Epidermal melanocyte (primary cell): ENCODE measurements around the gene IFITM2.

Source experiments
- DNase-seq: peaks from one replicate; pipeline ENCODE4 v3.0.0; 2011; ENCODE audit warnings: low spot score; ENCODE audit not compliant: insufficient read length

The IFITM2 gene

DNA sequence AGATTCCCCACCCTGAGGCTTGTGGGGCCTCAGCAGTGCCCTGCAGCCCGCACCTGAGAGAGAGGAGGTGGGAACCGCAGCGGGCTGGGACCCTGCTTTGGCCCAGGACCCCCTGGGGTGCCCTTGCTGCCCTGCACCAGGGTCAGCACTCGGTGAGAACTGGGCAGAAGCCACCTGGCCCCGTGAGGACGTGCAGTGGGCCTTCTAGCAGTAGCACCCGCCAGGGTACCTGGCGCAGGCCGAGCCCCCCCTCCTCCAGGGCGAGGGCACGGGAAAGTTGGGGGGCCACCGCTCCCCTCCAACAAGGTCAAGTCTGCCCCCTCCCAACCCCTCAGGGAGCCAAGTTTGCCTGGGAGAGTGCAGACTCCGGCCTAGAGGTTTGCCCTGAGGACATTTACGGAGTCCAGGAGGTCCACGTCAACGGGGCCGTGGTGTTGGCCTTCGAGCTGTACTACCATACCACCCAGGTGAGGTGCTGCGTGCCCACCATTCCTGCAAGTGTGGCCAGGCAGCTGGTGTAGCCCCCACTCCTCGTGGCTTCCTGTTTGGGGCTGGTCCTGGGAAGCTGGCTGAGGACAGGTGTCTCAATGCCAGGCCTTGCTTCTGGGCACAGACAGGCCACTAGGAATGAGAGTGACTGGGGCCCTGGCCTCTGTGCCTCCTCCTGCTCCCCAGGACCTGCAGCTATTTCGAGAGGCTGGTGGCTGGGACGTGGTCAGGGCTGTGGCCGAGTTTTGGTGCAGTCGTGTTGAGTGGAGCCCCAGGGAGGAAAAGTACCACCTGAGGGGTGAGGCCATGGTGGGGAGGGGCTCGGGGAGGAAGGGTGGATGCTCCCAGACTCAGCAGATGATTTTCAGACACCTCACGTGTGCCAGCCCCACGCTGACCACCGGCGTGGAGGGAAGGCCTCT lies 15.2 kb upstream of the IFITM2 start:
- DNase-seq = no peak

DNA sequence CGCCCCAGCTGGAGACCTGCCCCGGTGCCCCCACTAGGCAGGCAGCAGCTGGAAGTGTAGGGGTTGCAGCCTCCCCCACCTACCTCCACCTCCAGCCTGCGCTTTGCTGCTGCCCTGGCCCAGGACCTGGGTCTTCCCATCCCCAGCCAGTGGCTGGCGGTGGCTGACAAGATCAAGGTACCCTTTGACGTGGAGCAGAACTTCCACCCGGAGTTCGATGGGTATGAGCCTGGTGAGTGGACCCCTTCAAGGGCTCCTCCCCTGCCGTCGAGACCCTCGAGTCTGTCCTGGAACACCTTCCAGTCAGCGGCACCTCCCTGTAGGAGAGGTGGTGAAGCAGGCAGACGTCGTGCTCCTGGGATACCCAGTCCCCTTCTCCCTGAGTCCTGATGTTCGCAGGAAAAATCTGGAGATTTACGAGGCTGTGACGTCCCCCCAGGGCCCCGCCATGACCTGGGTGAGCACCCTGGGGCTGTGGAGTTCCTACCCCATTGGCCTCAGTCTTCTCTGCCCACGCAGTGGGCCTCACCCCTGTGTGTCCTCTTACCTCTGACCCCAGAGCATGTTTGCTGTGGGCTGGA lies 14.3 kb upstream of the IFITM2 start:
- DNase-seq = no peak

DNA sequence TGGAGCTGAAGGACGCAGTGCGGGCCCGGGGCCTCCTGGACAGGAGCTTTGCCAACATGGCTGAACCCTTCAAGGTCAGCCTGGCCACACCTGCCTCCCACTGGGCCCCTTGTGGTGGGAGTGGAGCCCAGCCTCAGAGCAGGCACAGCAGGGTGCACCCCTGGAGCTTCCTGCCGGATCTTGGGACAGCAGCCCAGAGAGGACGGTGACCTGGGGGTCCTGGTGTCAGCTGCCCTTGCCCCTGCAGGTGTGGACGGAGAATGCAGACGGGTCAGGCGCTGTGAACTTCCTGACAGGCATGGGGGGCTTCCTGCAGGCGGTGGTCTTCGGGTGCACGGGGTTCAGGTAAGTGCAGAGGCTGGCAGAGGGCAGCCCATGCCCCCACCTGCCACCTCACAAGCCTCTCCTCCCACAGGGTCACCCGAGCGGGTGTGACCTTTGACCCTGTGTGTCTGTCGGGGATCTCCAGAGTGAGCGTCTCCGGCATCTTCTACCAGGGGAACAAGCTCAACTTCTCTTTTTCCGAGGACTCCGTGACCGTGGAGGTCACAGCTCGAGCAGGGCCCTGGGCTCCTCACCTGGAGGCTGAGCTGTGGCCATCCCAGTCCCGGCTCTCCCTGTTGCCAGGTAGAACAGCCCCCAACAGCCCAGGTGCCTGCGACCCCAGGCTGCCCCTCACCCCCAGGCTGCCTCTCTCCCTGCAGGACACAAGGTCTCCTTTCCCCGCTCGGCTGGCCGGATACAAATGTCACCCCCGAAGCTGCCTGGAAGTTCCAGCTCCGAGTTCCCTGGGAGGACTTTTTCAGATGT lies 13.6 kb upstream of the IFITM2 start:
- DNase-seq = no peak

DNA sequence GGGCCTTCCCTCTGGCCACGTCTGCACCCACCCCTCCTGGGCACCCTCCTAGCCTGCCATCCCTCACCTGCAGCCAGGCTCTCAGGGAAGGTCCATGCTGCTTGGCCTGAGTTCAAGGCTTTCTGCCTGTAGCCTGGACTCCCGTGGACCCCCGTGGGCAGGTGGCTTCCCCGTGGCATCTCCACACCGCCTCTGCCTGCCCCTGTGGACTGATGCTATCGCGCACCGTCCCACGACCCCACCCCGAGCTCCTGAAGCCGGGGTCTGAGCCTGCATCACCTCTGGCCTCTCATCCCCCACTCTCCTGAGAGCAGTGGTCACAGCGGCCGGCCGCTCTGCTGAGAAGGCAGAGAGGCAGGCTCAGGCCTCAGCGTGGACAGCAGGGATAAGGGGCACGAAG lies 12.8 kb upstream of the IFITM2 start:
- no peak for DNase-seq

DNA sequence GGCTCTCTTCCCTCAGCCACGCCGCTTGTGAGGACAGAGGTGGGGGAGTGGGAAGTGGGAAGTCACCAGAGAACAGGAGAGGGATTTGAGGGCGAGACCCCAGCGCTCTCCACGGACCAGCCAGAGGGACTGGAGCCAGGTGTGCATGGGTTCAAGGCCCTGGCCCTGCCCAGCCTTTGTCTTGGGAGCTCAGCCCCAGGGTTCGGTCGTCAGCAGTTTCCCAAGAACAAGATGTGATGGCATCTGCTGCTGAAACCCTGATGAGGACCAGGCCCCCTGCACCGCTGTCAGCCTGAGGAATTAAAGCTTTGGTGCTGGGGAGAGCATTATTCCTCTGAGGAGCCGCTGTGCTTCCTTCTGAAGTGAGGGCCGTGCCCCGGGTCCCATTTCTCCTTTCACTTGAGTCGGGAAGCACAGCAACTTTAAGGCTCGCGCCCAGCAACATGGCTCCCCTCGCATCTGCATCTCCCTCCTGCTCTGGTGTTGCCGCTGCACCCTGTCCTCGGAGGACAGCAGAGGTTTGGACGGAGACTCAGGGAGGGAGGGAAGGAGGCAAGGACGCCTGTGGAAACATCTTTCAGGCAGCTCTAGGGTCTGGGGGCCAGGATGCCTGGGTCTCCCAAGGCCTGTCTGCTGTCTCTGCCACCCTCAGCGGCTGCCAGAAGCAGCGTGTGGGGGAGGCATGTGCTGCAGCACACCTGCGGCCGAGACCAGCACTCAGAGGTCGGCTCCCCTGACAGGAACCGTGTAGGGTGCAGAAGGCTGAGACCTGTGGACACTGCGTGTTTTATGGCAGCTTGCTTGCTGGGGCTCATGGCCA lies 12.1 kb upstream of the IFITM2 start:
- DNase-seq = no peak

DNA sequence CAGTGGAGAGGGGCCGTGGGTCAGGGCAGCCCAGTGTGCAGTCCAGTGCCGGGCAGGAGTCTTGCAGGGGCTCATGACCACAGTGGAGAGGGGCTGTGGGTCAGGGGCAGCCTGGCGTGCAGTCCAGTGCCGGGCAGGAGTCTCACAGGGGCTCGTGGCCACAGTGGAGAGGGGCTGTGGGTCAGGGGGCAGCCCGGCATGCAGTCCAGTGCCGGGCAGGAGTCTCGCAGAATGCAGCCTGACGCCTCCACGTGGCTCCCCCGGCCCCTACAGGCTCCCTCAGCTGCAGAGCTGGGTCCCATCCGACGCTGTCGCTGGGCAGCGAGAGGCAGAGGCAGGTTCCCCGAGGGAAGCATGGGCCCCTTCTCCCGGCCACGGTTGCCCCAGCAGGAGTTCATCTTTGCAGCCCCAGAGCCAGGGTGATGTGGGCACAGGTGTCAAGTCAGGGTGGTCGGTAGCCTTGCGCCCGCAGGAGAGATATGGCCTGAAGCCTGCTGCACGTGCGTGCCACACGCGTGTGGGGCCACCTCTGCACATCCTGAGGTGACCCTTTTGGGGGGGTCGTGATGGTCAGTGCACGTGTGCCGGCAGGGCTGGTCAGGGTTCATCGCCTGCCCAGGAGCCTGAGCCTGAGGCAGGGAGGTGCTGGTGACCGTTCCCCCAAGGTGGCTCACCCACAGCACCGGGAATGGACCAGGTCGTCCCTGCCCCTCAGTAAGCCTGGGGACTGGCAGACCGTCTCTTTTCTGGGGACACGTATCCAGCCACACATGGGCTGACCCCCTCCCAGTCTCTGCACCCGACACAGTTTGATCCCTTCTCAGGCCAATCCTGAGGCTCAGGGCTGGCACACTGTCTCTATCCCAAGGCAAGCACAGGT lies 11.2 kb upstream of the IFITM2 start:
- no peak for DNase-seq

DNA sequence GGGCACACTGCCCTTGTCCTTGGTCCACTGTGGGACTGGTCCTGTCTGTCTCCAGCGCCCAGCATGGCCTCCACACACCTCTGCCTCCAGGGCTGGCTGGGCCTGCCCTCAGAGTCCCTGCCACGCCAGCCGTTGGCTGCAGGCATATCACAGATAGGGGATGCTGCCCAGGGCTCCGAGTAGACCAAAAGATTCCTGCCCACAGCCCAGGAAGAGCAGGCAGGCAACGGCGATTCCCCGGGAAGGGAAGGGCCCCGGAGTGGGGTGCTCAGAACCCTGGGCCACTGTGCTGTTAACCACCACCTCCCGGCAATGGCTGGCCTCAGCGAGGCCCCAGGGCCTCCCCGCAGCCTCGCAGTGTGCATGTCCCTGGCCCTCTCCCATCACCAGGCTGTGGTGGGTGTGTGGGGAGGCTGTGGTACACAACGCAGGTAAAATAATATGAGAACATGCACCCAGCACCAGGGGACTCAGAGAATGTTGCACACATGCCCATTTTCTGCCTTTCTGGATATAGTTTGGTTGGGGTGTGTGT lies 10.5 kb upstream of the IFITM2 start:
- DNase-seq = no peak

DNA sequence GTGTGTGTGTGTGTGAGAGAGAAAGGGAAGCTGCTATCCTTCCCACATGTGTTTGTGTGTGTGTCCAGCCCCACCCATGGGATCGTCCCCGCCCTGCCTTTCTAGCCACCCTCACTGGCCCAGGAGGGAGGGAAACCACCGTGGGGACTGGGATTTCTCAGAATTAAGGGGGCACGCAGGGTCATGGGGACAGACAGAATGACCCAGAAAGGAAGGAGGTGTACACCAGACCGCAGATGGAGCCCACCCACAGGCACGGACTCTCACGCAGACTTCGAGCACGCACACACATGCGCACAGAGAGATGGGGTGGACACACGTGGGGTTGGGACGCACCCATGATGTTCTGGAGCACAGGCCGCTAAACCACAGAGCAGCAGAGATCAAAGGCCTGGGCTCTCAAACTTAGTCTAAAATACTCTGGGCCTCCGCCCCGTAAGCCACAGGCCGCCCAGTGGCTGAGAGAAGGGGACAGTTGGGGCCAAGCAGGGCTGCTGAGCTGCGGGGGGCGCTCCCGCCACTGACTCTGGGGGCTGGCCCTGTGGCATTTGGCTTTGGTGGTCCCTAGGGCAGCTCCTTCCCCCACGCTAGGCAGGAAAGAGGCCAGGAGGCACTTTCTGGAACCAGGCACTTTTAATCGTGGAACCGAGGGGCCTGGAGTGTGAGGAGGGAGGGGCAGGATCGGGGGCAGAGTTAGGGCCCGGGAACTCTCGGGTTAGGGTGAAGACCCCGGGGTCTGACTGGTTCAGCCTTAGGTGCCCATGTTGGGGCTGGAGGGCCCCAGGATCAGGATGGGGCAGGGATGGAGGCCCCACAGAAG lies 9.8 kb upstream of the IFITM2 start:
- DNase-seq = no peak

DNA sequence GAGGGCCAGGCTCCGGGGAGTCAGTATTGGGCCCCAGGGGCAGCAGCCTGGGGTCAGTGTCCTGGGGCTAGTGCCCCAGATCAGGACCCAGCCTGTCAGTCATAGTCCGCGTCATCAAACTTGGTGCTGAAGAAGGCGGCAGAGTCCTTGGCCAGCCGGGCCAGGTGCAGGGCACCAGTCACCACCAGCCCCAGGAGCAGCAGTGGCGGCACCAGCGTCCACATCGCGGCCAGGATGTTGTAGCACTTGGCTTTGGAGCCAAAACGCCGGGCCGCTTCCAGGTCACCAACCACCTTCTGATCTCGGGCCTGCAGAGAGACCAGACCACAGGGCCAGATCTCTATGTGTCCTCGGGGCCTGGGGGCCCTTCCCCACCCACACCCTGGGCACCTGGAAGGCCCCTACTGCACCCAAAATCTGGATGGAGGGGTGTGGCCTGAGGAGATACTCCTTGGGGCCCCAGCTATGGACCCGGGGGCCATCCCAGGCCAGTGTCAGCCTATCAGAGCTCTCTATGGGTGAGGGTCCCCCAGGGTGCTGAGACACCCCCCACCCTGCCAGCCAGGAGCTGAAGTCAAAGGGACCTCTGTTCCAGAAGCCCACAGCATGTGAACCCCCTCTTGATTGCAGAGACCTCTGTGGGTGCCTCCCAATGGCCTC lies 9.1 kb upstream of the IFITM2 start:
- no peak for DNase-seq

DNA sequence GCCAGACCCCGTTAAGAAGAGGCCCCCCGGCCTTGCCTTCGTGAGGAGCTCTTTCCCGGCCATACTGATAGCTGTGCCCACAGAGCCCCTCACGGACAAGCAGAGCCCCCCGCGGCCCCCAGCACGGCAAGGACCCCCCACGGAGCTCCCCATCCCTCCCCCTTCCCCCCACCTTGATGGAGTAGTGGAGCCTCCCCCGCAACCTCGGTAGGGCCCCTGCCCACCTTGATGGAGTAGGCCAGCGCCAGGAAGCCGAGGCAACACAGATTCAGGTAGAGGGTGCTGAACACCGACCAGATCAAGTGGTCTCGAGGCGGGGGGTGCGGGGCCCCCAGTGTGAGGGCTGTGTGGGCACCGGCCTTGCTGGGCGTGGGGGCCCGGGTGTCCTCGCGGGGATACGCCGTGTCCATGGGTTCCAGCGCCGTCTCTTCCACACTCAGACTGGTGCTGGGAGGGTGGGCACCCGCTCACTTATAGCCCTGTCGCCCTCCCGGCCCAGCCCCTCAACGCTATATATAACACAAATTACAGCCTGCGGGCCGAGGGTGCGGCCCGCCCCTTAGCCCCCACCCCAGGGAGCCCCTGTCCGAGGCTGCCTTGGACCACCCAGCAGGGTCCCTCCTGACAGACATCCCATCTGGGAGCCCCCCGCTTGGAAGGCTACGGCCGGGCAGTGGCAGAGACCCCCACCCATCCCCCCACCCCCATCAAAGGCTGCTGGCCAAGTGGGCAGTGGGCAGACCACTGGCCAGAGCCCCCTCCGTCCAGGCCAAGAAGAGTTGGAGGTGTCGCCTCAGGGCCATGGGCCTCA lies 8.3 kb upstream of the IFITM2 start, which contains the start of gene IFITM5:
IFITM5 (minus strand) TSS at position 446 of the 811 bp plus-strand sequence; CDS start at position 410, 36 bp downstream.
- DNase-seq = no peak

DNA sequence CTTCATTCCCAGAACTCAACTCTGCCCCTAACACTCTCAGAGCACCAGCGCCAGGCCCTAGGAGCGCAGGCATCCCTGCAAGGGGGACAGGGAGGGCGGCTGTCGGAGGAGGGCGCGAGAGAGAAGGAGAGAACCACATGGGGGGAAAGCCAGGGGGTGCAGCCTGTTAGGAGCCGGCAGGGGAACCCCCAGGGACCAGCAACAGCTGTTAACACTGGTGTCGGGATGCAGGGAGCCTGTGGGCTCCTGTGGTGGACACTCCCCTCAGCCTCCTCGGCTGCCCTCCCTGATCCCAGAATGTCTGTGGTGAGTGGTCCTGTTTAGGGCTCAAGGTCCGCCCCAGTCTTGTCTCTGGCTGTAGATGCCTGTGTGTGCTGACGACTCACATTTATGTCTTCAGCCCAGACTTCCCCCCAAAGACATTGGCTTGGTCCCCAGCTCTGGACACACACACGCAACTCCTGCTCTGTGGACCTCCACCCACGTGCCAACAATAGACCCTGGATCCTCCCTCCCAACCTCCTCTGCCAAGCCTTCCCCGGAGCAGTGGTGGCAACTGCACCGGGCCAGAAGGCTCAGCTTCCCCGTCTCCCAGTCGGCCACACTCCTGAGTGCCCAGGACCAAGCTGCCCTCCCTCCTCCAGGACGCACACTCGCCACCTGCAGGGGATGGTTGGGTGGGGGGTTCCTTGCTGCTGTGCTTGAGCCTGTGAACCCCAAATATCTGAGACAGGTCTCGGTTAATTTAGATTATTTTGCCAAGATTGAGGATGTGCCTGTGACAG lies 7.5 kb upstream of the IFITM2 start:
- DNase-seq = no peak

DNA sequence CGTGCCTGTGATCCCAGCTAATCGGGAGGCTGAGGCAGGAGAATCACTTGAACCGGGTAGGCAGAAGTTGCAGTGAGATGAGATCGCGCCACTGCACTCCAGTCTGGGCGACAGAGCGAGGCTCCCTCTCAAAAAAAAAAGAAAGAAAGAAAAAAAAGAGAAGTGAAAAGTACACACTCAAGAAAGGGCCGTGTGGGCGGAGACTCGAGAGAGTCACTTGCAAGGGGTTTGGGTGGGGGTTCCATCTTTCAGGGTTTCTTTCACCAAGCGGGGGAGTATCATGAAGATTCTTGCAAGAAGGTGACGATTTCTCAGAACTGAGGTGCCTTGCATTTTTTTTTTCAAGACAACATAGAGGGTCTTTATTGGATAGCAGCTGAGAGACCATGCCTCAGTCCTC lies 4.3 kb upstream of the IFITM2 start:
- DNase-seq = no peak

DNA sequence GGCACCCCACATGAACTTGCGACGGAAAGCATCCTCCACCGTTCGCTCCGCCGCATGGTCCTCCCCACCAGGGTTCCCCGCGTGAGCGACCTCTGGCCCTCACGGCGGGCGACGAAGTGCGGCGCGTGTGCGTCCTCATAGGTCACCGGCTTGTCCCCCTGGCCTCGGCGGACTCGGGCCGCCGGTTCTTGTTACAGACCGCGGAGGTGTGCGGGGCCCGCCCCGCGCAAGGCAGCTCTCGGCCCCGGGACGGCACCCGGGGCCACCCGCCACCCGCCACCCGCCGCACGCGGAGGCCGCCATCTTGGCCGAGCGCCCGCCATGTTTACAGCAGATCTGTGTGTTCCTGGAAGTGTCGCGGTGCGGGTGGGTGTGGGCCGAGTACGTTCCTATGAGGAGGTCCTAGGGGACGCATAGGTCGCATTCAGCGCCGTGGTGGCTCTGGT lies 3.5 kb upstream of the IFITM2 start:
- no peak for DNase-seq

DNA sequence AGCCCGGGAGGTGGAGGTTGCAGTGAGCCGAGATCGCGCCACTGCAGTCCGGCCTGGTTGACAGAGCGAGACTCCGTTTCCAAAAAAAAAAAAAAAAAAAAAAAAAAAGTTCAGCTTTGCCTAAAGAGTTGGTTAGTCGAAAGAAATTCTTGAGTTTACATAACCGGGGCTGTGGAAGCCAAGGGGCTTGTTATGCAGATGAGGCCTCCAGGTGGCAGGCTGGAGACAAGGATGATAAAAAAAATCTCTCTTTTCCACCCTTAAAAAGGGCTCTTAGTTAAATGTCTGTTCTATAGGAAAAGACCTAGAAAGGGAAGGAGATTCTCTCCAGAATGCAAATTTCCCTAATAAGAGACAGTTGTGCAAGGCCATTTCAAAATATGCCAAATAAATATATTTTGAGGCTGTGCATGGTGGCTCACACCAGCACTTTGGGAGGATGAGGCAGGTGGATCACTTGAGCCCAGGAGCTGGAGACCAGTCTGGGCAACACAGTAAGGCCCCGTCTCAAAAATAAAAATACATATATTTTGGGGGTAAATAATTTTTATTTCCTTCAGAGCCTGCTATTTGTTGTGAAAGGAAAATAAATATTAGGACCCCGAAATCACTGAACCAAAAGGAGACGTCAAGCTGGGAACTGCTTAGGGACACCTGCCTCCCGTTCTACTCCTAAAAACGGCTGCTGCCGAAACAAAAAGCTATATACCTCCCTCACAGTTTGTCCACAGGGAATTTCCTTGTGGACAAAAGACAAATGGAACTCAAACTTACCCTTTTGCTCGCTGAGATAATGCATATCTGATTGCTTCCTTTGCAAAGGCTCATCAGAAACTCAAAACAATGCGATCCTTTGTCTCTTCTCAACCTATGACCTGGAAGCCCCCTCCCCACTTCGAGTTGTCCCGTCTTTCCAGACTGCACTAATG lies 2.4 kb upstream of the IFITM2 start:
- peak; percentile 99 for DNase-seq

DNA sequence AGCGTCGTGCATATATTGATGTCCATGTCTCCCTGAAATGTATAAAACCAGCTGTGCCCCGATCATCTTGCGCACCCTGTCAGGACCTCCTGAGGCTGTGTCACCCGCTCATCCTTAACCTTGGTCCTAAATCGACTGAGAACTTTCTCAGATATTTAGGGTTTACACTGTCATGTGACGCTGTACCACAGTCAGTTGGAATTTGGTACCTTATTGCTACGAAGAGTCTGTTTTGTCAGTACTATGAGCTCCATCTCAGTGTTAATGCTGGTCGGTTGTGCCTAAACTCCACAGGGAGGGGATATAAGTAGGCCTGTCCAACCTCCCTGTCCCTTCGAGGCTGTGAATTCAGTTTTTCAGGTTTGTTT lies 1.8 kb upstream of the IFITM2 start:
- DNase-seq = no peak
